IPS-18c (cell line): ENCODE measurements around the gene PTGIS.

Source experiments
- H3K4me3 ChIP-seq: 2 replicates; pipeline ENCODE4 v1.7.0; 2013; ENCODE audit warnings: low read depth, mild to moderate bottlenecking, low read length, moderate library complexity; ENCODE audit not compliant: insufficient read depth
- H3K9me3 ChIP-seq: one replicate; pipeline ENCODE4 v1.6.1; 2013; ENCODE audit warnings: mild to moderate bottlenecking, low read length, moderate library complexity; ENCODE audit not compliant: control insufficient read depth, insufficient read depth

Gene PTGIS

DNA sequence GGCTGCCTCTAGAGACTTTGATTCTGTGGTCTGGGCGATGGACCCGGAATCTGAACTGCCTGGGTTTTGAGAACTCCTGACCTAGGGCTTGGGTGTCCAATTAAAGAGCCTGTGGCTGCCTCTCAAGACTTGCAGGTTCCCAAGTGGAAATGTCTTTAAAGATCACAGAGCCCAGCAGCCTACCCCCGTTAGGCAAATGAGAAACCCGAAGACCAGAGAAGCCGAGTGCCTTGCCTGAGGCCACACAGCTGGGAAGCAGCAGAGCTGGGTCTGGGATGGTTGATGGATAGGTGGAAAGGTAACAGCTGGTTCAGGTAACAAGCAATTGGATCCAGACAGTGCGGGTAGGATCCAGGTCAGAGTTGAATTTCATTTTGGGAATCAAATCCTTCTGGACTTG lies 111.3 kb downstream of the PTGIS start:
- no peak overlapping the region for H3K4me3 ChIP-seq
- H3K9me3 ChIP-seq: no peaks in the 10 kb centered on the region

DNA sequence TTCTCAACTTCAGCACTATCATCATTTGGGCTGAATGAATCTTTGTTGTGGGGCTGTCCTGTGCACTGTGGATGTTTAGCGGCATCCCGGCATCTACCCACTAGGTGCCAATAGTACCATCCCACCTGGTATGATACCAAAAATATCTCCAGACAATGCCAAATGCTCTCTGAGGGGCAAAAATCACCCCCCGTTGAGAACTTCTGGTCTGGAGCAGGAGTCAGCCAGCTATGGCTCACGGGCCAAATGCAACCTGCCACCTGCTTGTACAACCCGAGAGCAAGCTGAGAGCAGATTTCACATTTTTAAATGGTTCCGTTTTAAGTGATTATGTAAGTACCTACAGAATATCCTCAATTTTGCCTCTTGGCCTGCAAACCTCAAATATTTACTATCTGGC lies 112.2 kb downstream of the PTGIS start:
- no peaks in the 10 kb centered on the region for H3K9me3 ChIP-seq
- H3K4me3 ChIP-seq: no peak overlapping the region
